HL-60 (cell line): Measurements from ENCODE around the gene TMEM248.

Experiments used
- GABPA ChIP-seq: IDR thresholded peaks from 2 replicates; pipeline ENCODE4 v1.6.1; 2012; ENCODE audit warnings: low read depth
- POLR2AphosphoS5 ChIP-seq: IDR thresholded peaks from 2 replicates; pipeline ENCODE4 v1.6.1; 2012; ENCODE audit warnings: low read depth
- REST ChIP-seq: IDR thresholded peaks from 2 replicates; pipeline ENCODE4 v1.6.1; 2012; ENCODE audit warnings: low read depth; ENCODE audit not compliant: insufficient replicate concordance
- SPI1 ChIP-seq: IDR thresholded peaks from 2 replicates; pipeline ENCODE4 v1.6.1; 2012; ENCODE audit warnings: low read depth, mild to moderate bottlenecking, borderline replicate concordance
- TF ChIP-seq, protein P1 (sequence below): IDR thresholded peaks from one replicate; pipeline ENCODE4 v1.5.1; 2011; ENCODE audit warnings: low read length, control low read depth, inconsistent platforms; ENCODE audit not compliant: insufficient read depth

DNA sequence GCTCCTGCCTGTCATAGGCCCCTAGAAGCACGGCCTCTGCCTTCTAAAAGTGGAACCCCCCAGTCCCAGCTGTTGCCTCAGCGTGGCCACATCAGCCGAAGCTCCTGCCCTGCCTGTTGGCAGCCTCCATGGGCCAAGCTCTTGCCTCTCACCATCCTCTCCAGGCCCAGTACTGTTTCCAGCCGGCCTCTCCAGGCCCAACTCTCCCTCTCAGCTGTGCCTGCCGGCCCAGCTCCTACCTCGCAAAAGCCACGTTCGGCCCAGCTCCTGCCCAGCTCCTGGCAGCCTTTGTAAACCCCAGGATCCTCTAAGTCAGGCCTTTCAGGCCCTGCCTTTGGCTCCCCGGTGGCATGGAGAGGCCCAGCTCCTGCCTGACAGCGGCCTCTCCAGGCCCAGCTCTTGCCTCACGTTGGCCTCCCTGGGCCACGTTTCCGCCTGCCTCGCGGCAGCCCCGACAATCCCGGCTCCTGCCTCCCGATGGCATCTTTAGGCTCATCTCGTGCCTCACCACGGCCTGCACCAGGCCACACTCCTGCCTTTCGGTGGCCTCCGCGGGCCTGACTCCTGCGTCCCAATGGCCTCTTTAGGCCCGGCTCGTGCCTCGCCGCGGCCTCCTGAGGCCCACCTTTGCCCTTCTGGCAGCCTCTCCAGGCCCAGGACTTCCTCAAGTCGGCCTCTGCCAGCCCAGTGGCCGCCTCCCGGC is 17.5 kb upstream of the TMEM248 start:
- TF ChIP-seq POLR2AphosphoS5 (no peak), REST (no peak), GABPA (no peak), SPI1 (no peak)
- TF ChIP-seq, protein P1, sequence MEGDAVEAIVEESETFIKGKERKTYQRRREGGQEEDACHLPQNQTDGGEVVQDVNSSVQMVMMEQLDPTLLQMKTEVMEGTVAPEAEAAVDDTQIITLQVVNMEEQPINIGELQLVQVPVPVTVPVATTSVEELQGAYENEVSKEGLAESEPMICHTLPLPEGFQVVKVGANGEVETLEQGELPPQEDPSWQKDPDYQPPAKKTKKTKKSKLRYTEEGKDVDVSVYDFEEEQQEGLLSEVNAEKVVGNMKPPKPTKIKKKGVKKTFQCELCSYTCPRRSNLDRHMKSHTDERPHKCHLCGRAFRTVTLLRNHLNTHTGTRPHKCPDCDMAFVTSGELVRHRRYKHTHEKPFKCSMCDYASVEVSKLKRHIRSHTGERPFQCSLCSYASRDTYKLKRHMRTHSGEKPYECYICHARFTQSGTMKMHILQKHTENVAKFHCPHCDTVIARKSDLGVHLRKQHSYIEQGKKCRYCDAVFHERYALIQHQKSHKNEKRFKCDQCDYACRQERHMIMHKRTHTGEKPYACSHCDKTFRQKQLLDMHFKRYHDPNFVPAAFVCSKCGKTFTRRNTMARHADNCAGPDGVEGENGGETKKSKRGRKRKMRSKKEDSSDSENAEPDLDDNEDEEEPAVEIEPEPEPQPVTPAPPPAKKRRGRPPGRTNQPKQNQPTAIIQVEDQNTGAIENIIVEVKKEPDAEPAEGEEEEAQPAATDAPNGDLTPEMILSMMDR: no peak
